Caco-2 (cell line): ENCODE data around the gene DENND1A. TPM values are rescaled to one million over a fixed set of nuclear protein-coding genes. Genes with fewer than 3 reads are reported as not detected.

Experiments
- BruUV-seq: library from RNA; stranded (reverse); fragments of 400-500 nt; replicated peaks from 2 replicates; lab custom pipeline; 2021; lab: Mats Ljungman, UMichigan
- CTCF ChIA-PET: fragments of 300-600 bp; sonication (Branson Sonifier 250); formaldehyde crosslinking; loops from one replicate; lab custom pipeline; 2022; ENCODE audit warnings: antibody characterized with exemption; lab: Charles Lee
- POLR2A ChIA-PET: fragments of 300-600 bp; sonication (Branson Sonifier 250); formaldehyde crosslinking; loops from one replicate; lab custom pipeline; 2022; ENCODE audit warnings: antibody characterized with exemption; lab: Charles Lee
- DNase-seq, 2 experiments: peaks; one replicate each; pipeline versions ENCODE4 v3.0.0 to v3.0.0-alpha.2; 2020 to 2022
- H3K27me3 ChIP-seq: replicated peaks from 2 replicates; pipeline ENCODE4 v1.6.0; 2011; ENCODE audit warnings: low read length; ENCODE audit not compliant: control insufficient read depth, insufficient read depth
- H3K36me3 ChIP-seq: 2 replicates; pipeline ENCODE4 v1.5.1; 2011; ENCODE audit warnings: low read length; ENCODE audit not compliant: control insufficient read depth, insufficient read depth
- H3K4me1 ChIP-seq: fragments of 250-450 bp; sonication (Bioruptor Pico); 2 replicates; pipeline ENCODE4 v1.5.1; 2020; ENCODE audit warnings: mild to moderate bottlenecking
- H3K4me3 ChIP-seq: 2 replicates; pipeline ENCODE4 v1.5.1; 2011; ENCODE audit warnings: low read depth, mild to moderate bottlenecking, control low read depth, low read length
- H3K9me3 ChIP-seq: fragments of 250-450 bp; sonication (Bioruptor Pico); 2 replicates; pipeline ENCODE4 v1.5.1; 2020; ENCODE audit warnings: mild to moderate bottlenecking, moderate library complexity
- H3K27ac Mint-ChIP-seq: one replicate; pipeline ENCODE4 v1.8.0; 2022; ENCODE audit warnings: mixed read lengths; ENCODE audit not compliant: unreplicated experiment
- H3K27me3 Mint-ChIP-seq: one replicate; pipeline ENCODE4 v1.8.0; 2022; ENCODE audit warnings: mixed read lengths; ENCODE audit not compliant: insufficient read depth, unreplicated experiment
- H3K36me3 Mint-ChIP-seq: one replicate; pipeline ENCODE4 v1.8.0; 2022; ENCODE audit warnings: mild to moderate bottlenecking, mixed read lengths; ENCODE audit not compliant: insufficient read depth, unreplicated experiment
- H3K4me1 Mint-ChIP-seq: one replicate; pipeline ENCODE4 v1.8.0; 2022; ENCODE audit warnings: low read depth, mixed read lengths; ENCODE audit not compliant: unreplicated experiment
- H3K4me3 Mint-ChIP-seq: one replicate; pipeline ENCODE4 v1.8.0; 2022; ENCODE audit warnings: mild to moderate bottlenecking, moderate library complexity, mixed read lengths; ENCODE audit not compliant: unreplicated experiment
- H3K9me3 Mint-ChIP-seq: one replicate; pipeline ENCODE4 v1.8.0; 2022; ENCODE audit warnings: mixed read lengths; ENCODE audit not compliant: unreplicated experiment
- intact Hi-C: fragments of 100-400 bp; cut with micrococcal nuclease; formaldehyde crosslinking; loops from one replicate; pipeline ENCODE4 v1.10.0; 2022; ENCODE audit not compliant: unreplicated experiment
- total RNA-seq: library from RNA; stranded (reverse); gene quantifications from 2 replicates; pipeline ENCODE4 v1.2.3, GENCODE V29; 2022
- TF ChIP-seq, protein P1 (sequence below), 2 experiments: fragments of 200-600 bp in 1 of 2; IDR thresholded peaks; 1 replicate in 1 of 2; 2 replicates in 1 of 2; pipeline versions ENCODE4 v1.5.1 to v1.8.0; 2011 to 2022; ENCODE audit warnings: antibody characterized with exemption in 1 of 2, control low read depth in 1 of 2, inconsistent platforms in 1 of 2, low read depth in 1 of 2, low read length in 1 of 2, mild to moderate bottlenecking in 1 of 2, moderate library complexity in 1 of 2; ENCODE audit not compliant: insufficient read depth in 1 of 2, severe bottlenecking in 1 of 2, unreplicated experiment in 1 of 2

Gene DENND1A
- total RNA-seq, 1 experiment from 2014 or later = 41.6 TPM

DNA sequence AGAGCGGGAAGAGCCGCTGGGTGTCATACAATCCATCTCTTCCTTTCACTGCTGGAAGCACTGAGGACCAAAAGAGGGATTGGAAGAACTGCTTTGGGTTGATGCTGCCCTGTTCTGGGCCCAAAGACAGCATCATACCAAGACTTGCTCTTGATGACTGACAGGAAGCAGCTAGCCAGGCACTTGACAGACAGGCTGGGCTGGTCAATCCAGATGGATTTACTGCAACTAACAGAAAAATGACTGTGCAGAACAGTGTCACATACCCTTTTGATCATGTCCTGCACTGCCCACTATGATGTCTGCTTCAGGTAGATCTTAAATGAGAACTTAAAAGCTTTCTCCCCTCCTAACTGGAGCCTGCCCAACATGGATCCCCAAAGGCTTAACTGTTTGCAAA is 416.4 kb downstream of the DENND1A start:
- Histone ChIP-seq H3K4me3 (no peak overlapping the region), H3K27me3 (no peaks in the 10 kb centered on the region), H3K36me3 (peaks cover 1% of the 10 kb centered on the region), H3K4me1 (no peaks in the 10 kb centered on the region), H3K9me3 (no peaks in the 10 kb centered on the region)
- Mint-ChIP-seq H3K27me3 (no peaks in the 10 kb centered on the region), H3K4me1 (peaks cover 9% of the 10 kb centered on the region), H3K27ac (no peak overlapping the region), H3K9me3 (no peaks in the 10 kb centered on the region), H3K36me3 (peaks cover 5% of the 10 kb centered on the region), H3K4me3 (no peak overlapping the region)
- TF ChIP-seq, protein P1, sequence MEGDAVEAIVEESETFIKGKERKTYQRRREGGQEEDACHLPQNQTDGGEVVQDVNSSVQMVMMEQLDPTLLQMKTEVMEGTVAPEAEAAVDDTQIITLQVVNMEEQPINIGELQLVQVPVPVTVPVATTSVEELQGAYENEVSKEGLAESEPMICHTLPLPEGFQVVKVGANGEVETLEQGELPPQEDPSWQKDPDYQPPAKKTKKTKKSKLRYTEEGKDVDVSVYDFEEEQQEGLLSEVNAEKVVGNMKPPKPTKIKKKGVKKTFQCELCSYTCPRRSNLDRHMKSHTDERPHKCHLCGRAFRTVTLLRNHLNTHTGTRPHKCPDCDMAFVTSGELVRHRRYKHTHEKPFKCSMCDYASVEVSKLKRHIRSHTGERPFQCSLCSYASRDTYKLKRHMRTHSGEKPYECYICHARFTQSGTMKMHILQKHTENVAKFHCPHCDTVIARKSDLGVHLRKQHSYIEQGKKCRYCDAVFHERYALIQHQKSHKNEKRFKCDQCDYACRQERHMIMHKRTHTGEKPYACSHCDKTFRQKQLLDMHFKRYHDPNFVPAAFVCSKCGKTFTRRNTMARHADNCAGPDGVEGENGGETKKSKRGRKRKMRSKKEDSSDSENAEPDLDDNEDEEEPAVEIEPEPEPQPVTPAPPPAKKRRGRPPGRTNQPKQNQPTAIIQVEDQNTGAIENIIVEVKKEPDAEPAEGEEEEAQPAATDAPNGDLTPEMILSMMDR (IDR thresholded peaks at IDR 0.05; ENCODE audit: insufficient read depth in 1 of 2, low read depth in 1 of 2, low read length in 1 of 2, severe bottlenecking in 1 of 2, unreplicated experiment in 1 of 2) = no peak
- DNase-seq = no peak
- ChIA-PET POLR2A (no interaction called here), CTCF (no interaction called here)
- no TSS peak for BruUV-seq
- intact Hi-C loops = no loop called here

DNA sequence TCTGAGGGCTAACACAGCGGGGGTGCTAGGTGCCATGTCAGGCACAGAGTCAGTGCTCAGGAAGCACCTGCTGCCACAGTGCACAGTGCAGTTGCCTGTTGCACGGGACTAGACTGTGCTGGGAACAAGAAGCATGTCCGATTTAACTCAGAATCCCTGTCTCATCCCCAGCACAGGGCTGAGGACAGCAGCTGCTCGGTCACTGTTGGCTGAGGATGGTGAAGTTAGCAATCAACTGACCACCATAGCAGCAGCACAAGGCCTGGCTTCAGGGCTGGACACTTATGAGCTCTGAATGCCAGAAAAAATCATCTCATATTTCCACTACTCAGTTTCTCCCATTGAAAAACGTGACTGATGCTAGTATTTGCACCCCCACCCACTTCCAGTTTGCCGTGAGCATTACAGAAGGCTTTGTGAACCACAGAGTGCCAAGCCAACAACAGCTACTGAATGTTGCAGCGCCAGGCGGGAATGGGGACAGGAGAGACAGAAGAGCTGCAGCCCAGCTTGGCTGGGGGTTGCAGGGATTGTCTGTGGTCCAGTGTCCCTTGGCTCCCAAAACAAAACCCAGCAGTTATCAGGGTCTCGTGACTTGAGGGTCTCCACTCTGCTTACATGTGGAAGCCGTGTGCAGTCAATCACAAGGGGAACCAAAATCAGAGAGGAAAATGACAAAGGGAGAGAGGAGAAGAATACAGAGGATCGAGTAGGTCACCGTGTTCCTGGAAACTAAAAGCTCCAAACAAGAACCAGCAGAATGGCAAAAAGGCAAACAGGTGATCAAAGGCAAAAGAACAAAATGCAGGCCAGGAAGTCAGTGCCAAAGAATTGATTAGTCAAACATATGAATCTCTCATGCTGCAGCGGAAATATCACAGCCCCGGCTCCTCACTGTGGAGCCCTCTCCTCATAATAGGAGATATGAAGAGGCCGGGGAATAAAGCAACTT is 418.3 kb downstream of the DENND1A start:
- Mint-ChIP-seq H3K4me3 (no peak overlapping the region), H3K27ac (no peak overlapping the region), H3K27me3 (no peaks in the 10 kb centered on the region), H3K9me3 (no peaks in the 10 kb centered on the region), H3K36me3 (peaks cover 5% of the 10 kb centered on the region), H3K4me1 (peaks cover 9% of the 10 kb centered on the region)
- Histone ChIP-seq H3K4me1 (no peaks in the 10 kb centered on the region), H3K9me3 (no peaks in the 10 kb centered on the region), H3K36me3 (peaks cover 1% of the 10 kb centered on the region), H3K4me3 (no peak overlapping the region), H3K27me3 (no peaks in the 10 kb centered on the region)
- BruUV-seq = no TSS peak
- intact Hi-C loops = no loop called here
- no peak for DNase-seq
- CTCF ChIA-PET = interaction anchor here (1.0 kb wide), 1 partner anchor 109 kb away, joined by 3 read pairs; no protein-coding TSS in a partner anchor
- TF ChIP-seq, protein P1 (IDR thresholded peaks at IDR 0.05; ENCODE audit: insufficient read depth in 1 of 2, low read depth in 1 of 2, low read length in 1 of 2, severe bottlenecking in 1 of 2, unreplicated experiment in 1 of 2) = no peak
- POLR2A ChIA-PET = no interaction called here

GRCh38 chr9:123509646-123510045 is 420.3 kb downstream of the DENND1A start:
- BruUV-seq = no TSS peak
- no peaks in the 10 kb centered on the region for H3K27me3 Mint-ChIP-seq
- H3K4me3 Mint-ChIP-seq = no peak overlapping the region
- no peaks in the 10 kb centered on the region for H3K27me3 ChIP-seq
- H3K9me3 Mint-ChIP-seq = no peaks in the 10 kb centered on the region
- H3K36me3 ChIP-seq = peaks cover 1% of the 10 kb centered on the region
- no peaks in the 10 kb centered on the region for H3K4me1 ChIP-seq
- peaks cover 9% of the 10 kb centered on the region for H3K4me1 Mint-ChIP-seq
- intact Hi-C loops = no loop called here
- TF ChIP-seq, protein P1 (IDR thresholded peaks at IDR 0.05; ENCODE audit: insufficient read depth in 1 of 2, low read depth in 1 of 2, low read length in 1 of 2, severe bottlenecking in 1 of 2, unreplicated experiment in 1 of 2) = no peak
- no peaks in the 10 kb centered on the region for H3K9me3 ChIP-seq
- CTCF ChIA-PET = no interaction called here
- POLR2A ChIA-PET = no interaction called here
- H3K36me3 Mint-ChIP-seq = peaks cover 5% of the 10 kb centered on the region
- DNase-seq = no peak
- no peak overlapping the region for H3K27ac Mint-ChIP-seq
- no peak overlapping the region for H3K4me3 ChIP-seq
